PC-9 (cell line): ENCODE results near the gene CYLD. TPM values are rescaled to one million over a fixed set of nuclear protein-coding genes. Genes with fewer than 3 reads are reported as not detected.

ENCODE experiments used
- BruUV-seq: library from RNA; stranded (reverse); fragments of 400-500 nt; replicated peaks from 2 replicates; lab custom pipeline; 2021; lab: Mats Ljungman, UMichigan
- CTCF ChIA-PET: fragments of 300-600 bp; sonication (Branson Sonifier 250); formaldehyde crosslinking; loops from one replicate; lab custom pipeline; 2022; ENCODE audit warnings: antibody characterized with exemption; lab: Charles Lee
- POLR2A ChIA-PET: fragments of 300-600 bp; sonication (Branson Sonifier 250); formaldehyde crosslinking; loops from one replicate; lab custom pipeline; 2022; ENCODE audit warnings: antibody characterized with exemption; ENCODE audit not compliant: unreplicated experiment; lab: Charles Lee
- DNase-seq, 2 experiments: peaks; one replicate each; pipeline versions ENCODE4 v3.0.0 to v3.0.0-alpha.2; 2015 to 2022; ENCODE audit warnings: mixed read lengths in 1 of 2
- H2AFZ ChIP-seq: fragments of 200-600 bp; sonication (generic); 2 replicates; pipeline ENCODE4 v1.8.1; 2017; ENCODE audit warnings: antibody characterized with exemption
- H3F3A ChIP-seq: fragments of 200-600 bp; sonication (generic); 2 replicates; pipeline ENCODE4 v1.8.1; 2017; ENCODE audit warnings: antibody characterized with exemption, mild to moderate bottlenecking, low read depth; ENCODE audit not compliant: insufficient read depth
- H3K27ac ChIP-seq: fragments of 200-600 bp; sonication (generic); 2 replicates; pipeline ENCODE4 v1.6.1; 2016; ENCODE audit warnings: mixed run types
- H3K27me3 ChIP-seq: fragments of 200-600 bp; sonication (generic); 2 replicates; pipeline ENCODE4 v1.6.1; 2016; ENCODE audit warnings: low read depth, mixed run types; ENCODE audit not compliant: insufficient read depth
- H3K36me3 ChIP-seq: fragments of 200-600 bp; sonication (generic); 2 replicates; pipeline ENCODE4 v1.6.1; 2016; ENCODE audit warnings: low read depth, mixed run types
- H3K4me1 ChIP-seq: fragments of 200-600 bp; sonication (generic); replicated peaks from 2 replicates; pipeline ENCODE4 v1.6.1; 2016; ENCODE audit warnings: mixed run types; ENCODE audit not compliant: insufficient read depth
- H3K4me2 ChIP-seq: fragments of 200-600 bp; sonication (generic); 2 replicates; pipeline ENCODE4 v1.6.1; 2017; ENCODE audit warnings: mixed run types
- H3K4me3 ChIP-seq: fragments of 200-600 bp; sonication (generic); 2 replicates; pipeline ENCODE4 v1.6.1; 2016; ENCODE audit warnings: mixed run types
- H3K79me2 ChIP-seq: fragments of 200-600 bp; sonication (generic); 2 replicates; pipeline ENCODE4 v1.6.1; 2017; ENCODE audit warnings: low read depth, mixed run types
- H3K9me2 ChIP-seq: fragments of 200-600 bp; sonication (generic); 2 replicates; pipeline ENCODE4 v1.8.1; 2017; ENCODE audit warnings: mild to moderate bottlenecking; ENCODE audit not compliant: insufficient read depth
- H3K9me3 ChIP-seq: fragments of 200-600 bp; sonication (generic); 2 replicates; pipeline ENCODE4 v1.8.1; 2016; ENCODE audit warnings: low read depth; ENCODE audit not compliant: insufficient read depth
- H4K20me1 ChIP-seq: fragments of 200-600 bp; sonication (generic); 2 replicates; pipeline ENCODE4 v1.8.1; 2017; ENCODE audit not compliant: insufficient read depth
- CTCF ChIP-seq: fragments of 200-600 bp; sonication (generic); conservative IDR thresholded peaks from 2 replicates; pipeline ENCODE4 v1.6.1; 2017; ENCODE audit warnings: mixed run types, antibody characterized with exemption, mild to moderate bottlenecking, moderate library complexity
- EZH2 ChIP-seq: fragments of 200-600 bp; sonication (generic); IDR thresholded peaks from 2 replicates; pipeline ENCODE4 v1.8.0; 2017; ENCODE audit warnings: antibody characterized with exemption, low read depth
- intact Hi-C: fragments of 100-400 bp; cut with micrococcal nuclease; formaldehyde crosslinking; loops from one replicate; pipeline ENCODE4 v1.10.0; 2022; ENCODE audit not compliant: unreplicated experiment
- total RNA-seq: library from RNA; stranded (reverse); gene quantifications from 2 replicates; pipeline ENCODE4 v1.2.3, GENCODE V29; 2021

Gene CYLD
- total RNA-seq, 1 experiment from 2014 or later = 19.0 TPM

GRCh38 chr16:50839920-50840729, 98.2 kb downstream of the CYLD start:
- ChIA-PET POLR2A (no interaction called here), CTCF (no interaction called here)
- Histone ChIP-seq H3K36me3 (no peaks in the 10 kb centered on the region), H3K4me1 (no peaks in the 10 kb centered on the region), H3K27ac (no peak overlapping the region), H4K20me1 (no peaks in the 10 kb centered on the region), H3K4me3 (no peak overlapping the region), H3K79me2 (no peaks in the 10 kb centered on the region), H2AFZ (no peak overlapping the region), H3K4me2 (no peak overlapping the region), H3K9me2 (no peaks in the 10 kb centered on the region), H3K9me3 (no peaks in the 10 kb centered on the region), H3K27me3 (peaks cover 51% of the 10 kb centered on the region), H3F3A (no peaks in the 10 kb centered on the region)
- intact Hi-C loops = no loop called here
- no TSS peak for BruUV-seq
- TF ChIP-seq CTCF = no peak
- no peak for TF ChIP-seq EZH2
- DNase-seq = no peak

- POLR2A ChIA-PET = no interaction called here
- no peak for DNase-seq
- H3K9me3 ChIP-seq = no peaks in the 10 kb centered on the region
- H3K27ac ChIP-seq = no peak overlapping the region
- H3K4me1 ChIP-seq = no peaks in the 10 kb centered on the region
- no peaks in the 10 kb centered on the region for H3K9me2 ChIP-seq
- H3F3A ChIP-seq = no peaks in the 10 kb centered on the region
- H2AFZ ChIP-seq = no peak overlapping the region
- no peaks in the 10 kb centered on the region for H3K79me2 ChIP-seq
- TF ChIP-seq CTCF (no peak), EZH2 (no peak)
- intact Hi-C loops = no loop called here
- no peaks in the 10 kb centered on the region for H4K20me1 ChIP-seq
- H3K4me2 ChIP-seq = no peak overlapping the region
- H3K36me3 ChIP-seq = no peaks in the 10 kb centered on the region
- BruUV-seq = no TSS peak
- peaks cover 41% of the 10 kb centered on the region for H3K27me3 ChIP-seq
- H3K4me3 ChIP-seq = no peak overlapping the region
- CTCF ChIA-PET = no interaction called here
These were observed 99.4 kb downstream of the CYLD start for GRCh38 chr16:50841081-50841886.

GRCh38 chr16:50842013-50842505, 100.2 kb downstream of the CYLD start:
- Histone ChIP-seq H3K4me2 (no peak overlapping the region), H3K27me3 (peaks cover 40% of the 10 kb centered on the region), H4K20me1 (no peaks in the 10 kb centered on the region), H3K27ac (no peak overlapping the region), H3K79me2 (no peaks in the 10 kb centered on the region), H3F3A (no peaks in the 10 kb centered on the region), H3K36me3 (no peaks in the 10 kb centered on the region), H3K4me3 (no peak overlapping the region), H3K4me1 (no peaks in the 10 kb centered on the region), H3K9me3 (no peaks in the 10 kb centered on the region), H2AFZ (no peak overlapping the region), H3K9me2 (no peaks in the 10 kb centered on the region)
- CTCF ChIA-PET = no interaction called here
- no peak for DNase-seq
- TF ChIP-seq EZH2 = no peak
- no peak for TF ChIP-seq CTCF
- POLR2A ChIA-PET = no interaction called here
- intact Hi-C loops = no loop called here
- no TSS peak for BruUV-seq
